HepG2 (cell line): Measurements from ENCODE around the gene SEBOX. TPM values are rescaled to one million over a fixed set of nuclear protein-coding genes. Genes with fewer than 3 reads are reported as not detected.

Experiments used
- ATAD3A ChIP-seq: sonication (generic); formaldehyde crosslinking; IDR thresholded peaks from 2 replicates; pipeline ENCODE4 v1.4.0; 2020; ENCODE audit warnings: missing genetic modification reagents
- CEBPB ChIP-seq: IDR thresholded peaks from 2 replicates; pipeline ENCODE4 v1.6.1; 2011; ENCODE audit warnings: low read depth, low read length, improper control_type of control experiment, borderline replicate concordance
- DNMT1 ChIP-seq: sonication (generic); formaldehyde crosslinking; IDR thresholded peaks from 2 replicates; pipeline ENCODE4 v1.5.1; 2020; ENCODE audit warnings: mild to moderate bottlenecking, missing genetic modification reagents
- KLF12 ChIP-seq: sonication (generic); formaldehyde crosslinking; IDR thresholded peaks from 2 replicates; pipeline ENCODE4 v1.4.0; 2020; ENCODE audit warnings: missing genetic modification reagents, borderline replicate concordance
- MTA1 ChIP-seq: sonication (generic); formaldehyde crosslinking; IDR thresholded peaks from 2 replicates; pipeline ENCODE4 v1.4.0; 2020; ENCODE audit warnings: missing genetic modification reagents, mild to moderate bottlenecking, borderline replicate concordance
- MXI1 ChIP-seq: IDR thresholded peaks from 3 replicates; pipeline ENCODE4 v1.6.1; 2012; ENCODE audit warnings: low read depth, low read length, inconsistent platforms, borderline replicate concordance
- NONO ChIP-seq, 2 experiments: fragments of 450-650 bp in 1 of 2; sonication (generic) in 1 of 2; formaldehyde crosslinking in 1 of 2; IDR thresholded peaks in 1 of 2; conservative IDR thresholded peaks in 1 of 2; 2 replicates each; pipeline versions ENCODE4 v1.6.1 to v1.8.0; 2017 to 2022; ENCODE audit warnings: mild to moderate bottlenecking in 1 of 2, missing genetic modification reagents in 1 of 2, moderate library complexity in 1 of 2
- SP4 ChIP-seq: sonication (generic); formaldehyde crosslinking; IDR thresholded peaks from 2 replicates; pipeline ENCODE4 v1.8.1; 2023; ENCODE audit warnings: mild to moderate bottlenecking, missing genetic modification reagents
- SYNCRIP ChIP-seq: fragments of 200-400 bp; formaldehyde crosslinking; IDR thresholded peaks from 2 replicates; pipeline ENCODE4 v1.6.1; 2018; ENCODE audit warnings: mild to moderate bottlenecking, low read depth, low read length; ENCODE audit not compliant: insufficient read depth
- ZFP36L2 ChIP-seq: sonication (generic); formaldehyde crosslinking; IDR thresholded peaks from 2 replicates; pipeline ENCODE4 v1.4.0; 2020; ENCODE audit warnings: missing genetic modification reagents
- ZFP62 ChIP-seq: sonication (generic); formaldehyde crosslinking; IDR thresholded peaks from 2 replicates; pipeline ENCODE4 v1.4.0; 2020; ENCODE audit warnings: missing genetic modification reagents
- ZNF484 ChIP-seq: sonication (generic); formaldehyde crosslinking; IDR thresholded peaks from 2 replicates; pipeline ENCODE4 v1.5.1; 2020; ENCODE audit warnings: mild to moderate bottlenecking, low read depth, missing genetic modification reagents, borderline replicate concordance
- ZNF589 ChIP-seq: sonication (generic); formaldehyde crosslinking; conservative IDR thresholded peaks from 2 replicates; pipeline ENCODE4 v1.8.0; 2022; ENCODE audit warnings: mild to moderate bottlenecking, moderate library complexity, missing genetic modification reagents
- ZNF652 ChIP-seq: IDR thresholded peaks from 2 replicates; pipeline ENCODE4 v1.6.1; 2016; ENCODE audit warnings: low read depth, borderline replicate concordance
- ZNF720 ChIP-seq: sonication (generic); formaldehyde crosslinking; IDR thresholded peaks from 2 replicates; pipeline ENCODE4 v1.4.0; 2020; ENCODE audit warnings: missing genetic modification reagents
- ZNF75D ChIP-seq: sonication (generic); formaldehyde crosslinking; IDR thresholded peaks from 2 replicates; pipeline ENCODE4 v1.8.1; 2023; ENCODE audit warnings: missing genetic modification reagents, mild to moderate bottlenecking, borderline replicate concordance
- ZSCAN31 ChIP-seq: sonication (generic); formaldehyde crosslinking; IDR thresholded peaks from 2 replicates; pipeline ENCODE4 v1.5.0; 2020; ENCODE audit warnings: low read depth, mild to moderate bottlenecking, missing genetic modification reagents
- polyA plus RNA-seq, 8 experiments: library from polyadenylated mRNA; depleted of rRNA in 3 of 8; stranded (reverse) in 7 of 8; unstranded in 1 of 8; fragments of >200 nt; fragmentation: Illumina TruSeq in 4 of 8; extraction: Trizol in 4 of 8; gene quantifications; 2 replicates each; pipeline versions ENCODE4 v1.2.1 to v1.2.3, GENCODE V29; 2011 to 2016; ENCODE audit warnings: low read depth in 4 of 8, missing spikeins in 1 of 8, mixed read lengths in 1 of 8; ENCODE audit not compliant: insufficient read depth in 1 of 8
- total RNA-seq, 5 experiments: library from RNA; depleted of rRNA; stranded (reverse); fragments of >200 nt; fragmentation: Illumina TruSeq; extraction: Trizol; gene quantifications; 2 replicates each; pipeline ENCODE4 v1.2.3, GENCODE V29; 2016; ENCODE audit warnings: low read depth in 1 of 5
- TF ChIP-seq, protein P1 (sequence below): sonication (generic); formaldehyde crosslinking; IDR thresholded peaks from 2 replicates; pipeline ENCODE4 v1.4.0; 2020; ENCODE audit warnings: missing genetic modification reagents
- TF ChIP-seq, protein P2 (sequence below): sonication (generic); formaldehyde crosslinking; IDR thresholded peaks from 2 replicates; pipeline ENCODE4 v1.8.0; 2022; ENCODE audit warnings: mild to moderate bottlenecking, missing genetic modification reagents
- TF ChIP-seq, protein P3 (sequence below): sonication (generic); formaldehyde crosslinking; IDR thresholded peaks from 2 replicates; pipeline ENCODE4 v1.5.0; 2020; ENCODE audit warnings: mild to moderate bottlenecking, missing genetic modification reagents
- TF ChIP-seq, protein P4 (sequence below): IDR thresholded peaks from 2 replicates; pipeline ENCODE4 v1.6.1; 2012; ENCODE audit warnings: inconsistent platforms
- TF ChIP-seq, protein P5 (sequence below): sonication (generic); formaldehyde crosslinking; IDR thresholded peaks from 2 replicates; pipeline ENCODE4 v1.5.0; 2020; ENCODE audit warnings: missing genetic modification reagents

SEBOX gene
- total and polyA plus RNA-seq, 2 of the 13 experiments (the other 11 are each of a cell fraction or from before 2014, with no cell fraction given) = not detected

DNA sequence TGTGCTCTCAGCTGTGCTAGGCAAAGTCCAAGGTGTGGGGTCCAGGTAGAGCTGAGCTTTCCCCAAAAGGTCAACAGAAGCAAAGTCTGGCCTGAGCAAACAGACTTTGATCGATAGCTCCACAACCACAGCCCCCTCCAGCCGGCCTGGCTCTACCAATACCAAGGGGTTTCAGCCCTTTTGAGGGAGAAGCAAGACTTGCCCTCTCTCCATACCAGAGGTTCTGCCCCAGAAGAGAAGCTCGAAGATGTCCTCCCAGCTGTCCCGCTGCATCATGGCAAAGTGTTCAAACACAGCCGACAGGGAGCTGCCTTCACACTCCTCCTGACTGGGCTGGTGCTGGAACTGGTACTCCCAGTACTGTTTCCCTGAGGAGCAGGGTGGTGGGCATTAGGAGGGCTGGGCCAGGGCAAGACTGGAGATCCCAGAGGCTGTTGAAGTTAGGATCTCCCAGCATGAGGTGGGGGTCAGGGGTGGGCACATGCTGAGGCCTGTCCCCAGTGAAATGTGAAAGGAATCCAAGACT lies 3.4 kb upstream of the SEBOX start (continued):
- TF ChIP-seq, protein P1, sequence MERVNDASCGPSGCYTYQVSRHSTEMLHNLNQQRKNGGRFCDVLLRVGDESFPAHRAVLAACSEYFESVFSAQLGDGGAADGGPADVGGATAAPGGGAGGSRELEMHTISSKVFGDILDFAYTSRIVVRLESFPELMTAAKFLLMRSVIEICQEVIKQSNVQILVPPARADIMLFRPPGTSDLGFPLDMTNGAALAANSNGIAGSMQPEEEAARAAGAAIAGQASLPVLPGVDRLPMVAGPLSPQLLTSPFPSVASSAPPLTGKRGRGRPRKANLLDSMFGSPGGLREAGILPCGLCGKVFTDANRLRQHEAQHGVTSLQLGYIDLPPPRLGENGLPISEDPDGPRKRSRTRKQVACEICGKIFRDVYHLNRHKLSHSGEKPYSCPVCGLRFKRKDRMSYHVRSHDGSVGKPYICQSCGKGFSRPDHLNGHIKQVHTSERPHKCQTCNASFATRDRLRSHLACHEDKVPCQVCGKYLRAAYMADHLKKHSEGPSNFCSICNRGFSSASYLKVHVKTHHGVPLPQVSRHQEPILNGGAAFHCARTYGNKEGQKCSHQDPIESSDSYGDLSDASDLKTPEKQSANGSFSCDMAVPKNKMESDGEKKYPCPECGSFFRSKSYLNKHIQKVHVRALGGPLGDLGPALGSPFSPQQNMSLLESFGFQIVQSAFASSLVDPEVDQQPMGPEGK (CRISPR knock-in tag) = peak; percentile 96
- no peak for TF ChIP-seq ZNF589 (CRISPR knock-in tag)
- TF ChIP-seq MXI1 = no peak
- peak; percentile 94 for TF ChIP-seq MTA1 (CRISPR knock-in tag)
- no peak for TF ChIP-seq ZNF75D (CRISPR knock-in tag)
- no peak for TF ChIP-seq ZNF484 (CRISPR knock-in tag)
- no peak for TF ChIP-seq CEBPB
- no peak for TF ChIP-seq ZFP62 (CRISPR knock-in tag)
- no peak for TF ChIP-seq ZNF720 (CRISPR knock-in tag)
- no peak for TF ChIP-seq SYNCRIP
- no peak for TF ChIP-seq NONO (IDR thresholded peaks at IDR 0.05)
- peak; percentile 91 for TF ChIP-seq NONO (CRISPR knock-in tag; conservative IDR thresholded peaks at IDR 0.05)
- TF ChIP-seq ZSCAN31 (CRISPR knock-in tag) = no peak
- TF ChIP-seq, protein P2, sequence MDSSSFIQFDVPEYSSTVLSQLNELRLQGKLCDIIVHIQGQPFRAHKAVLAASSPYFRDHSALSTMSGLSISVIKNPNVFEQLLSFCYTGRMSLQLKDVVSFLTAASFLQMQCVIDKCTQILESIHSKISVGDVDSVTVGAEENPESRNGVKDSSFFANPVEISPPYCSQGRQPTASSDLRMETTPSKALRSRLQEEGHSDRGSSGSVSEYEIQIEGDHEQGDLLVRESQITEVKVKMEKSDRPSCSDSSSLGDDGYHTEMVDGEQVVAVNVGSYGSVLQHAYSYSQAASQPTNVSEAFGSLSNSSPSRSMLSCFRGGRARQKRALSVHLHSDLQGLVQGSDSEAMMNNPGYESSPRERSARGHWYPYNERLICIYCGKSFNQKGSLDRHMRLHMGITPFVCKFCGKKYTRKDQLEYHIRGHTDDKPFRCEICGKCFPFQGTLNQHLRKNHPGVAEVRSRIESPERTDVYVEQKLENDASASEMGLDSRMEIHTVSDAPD (CRISPR knock-in tag) = peak; percentile 97
- TF ChIP-seq, protein P3, sequence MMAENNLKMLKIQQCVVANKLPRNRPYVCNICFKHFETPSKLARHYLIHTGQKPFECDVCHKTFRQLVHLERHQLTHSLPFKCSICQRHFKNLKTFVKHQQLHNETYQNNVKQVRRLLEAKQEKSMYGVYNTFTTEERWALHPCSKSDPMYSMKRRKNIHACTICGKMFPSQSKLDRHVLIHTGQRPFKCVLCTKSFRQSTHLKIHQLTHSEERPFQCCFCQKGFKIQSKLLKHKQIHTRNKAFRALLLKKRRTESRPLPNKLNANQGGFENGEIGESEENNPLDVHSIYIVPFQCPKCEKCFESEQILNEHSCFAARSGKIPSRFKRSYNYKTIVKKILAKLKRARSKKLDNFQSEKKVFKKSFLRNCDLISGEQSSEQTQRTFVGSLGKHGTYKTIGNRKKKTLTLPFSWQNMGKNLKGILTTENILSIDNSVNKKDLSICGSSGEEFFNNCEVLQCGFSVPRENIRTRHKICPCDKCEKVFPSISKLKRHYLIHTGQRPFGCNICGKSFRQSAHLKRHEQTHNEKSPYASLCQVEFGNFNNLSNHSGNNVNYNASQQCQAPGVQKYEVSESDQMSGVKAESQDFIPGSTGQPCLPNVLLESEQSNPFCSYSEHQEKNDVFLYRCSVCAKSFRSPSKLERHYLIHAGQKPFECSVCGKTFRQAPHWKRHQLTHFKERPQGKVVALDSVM (CRISPR knock-in tag) = no peak
- TF ChIP-seq, protein P4, sequence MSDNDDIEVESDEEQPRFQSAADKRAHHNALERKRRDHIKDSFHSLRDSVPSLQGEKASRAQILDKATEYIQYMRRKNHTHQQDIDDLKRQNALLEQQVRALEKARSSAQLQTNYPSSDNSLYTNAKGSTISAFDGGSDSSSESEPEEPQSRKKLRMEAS = peak; percentile 65
- TF ChIP-seq, protein P5, sequence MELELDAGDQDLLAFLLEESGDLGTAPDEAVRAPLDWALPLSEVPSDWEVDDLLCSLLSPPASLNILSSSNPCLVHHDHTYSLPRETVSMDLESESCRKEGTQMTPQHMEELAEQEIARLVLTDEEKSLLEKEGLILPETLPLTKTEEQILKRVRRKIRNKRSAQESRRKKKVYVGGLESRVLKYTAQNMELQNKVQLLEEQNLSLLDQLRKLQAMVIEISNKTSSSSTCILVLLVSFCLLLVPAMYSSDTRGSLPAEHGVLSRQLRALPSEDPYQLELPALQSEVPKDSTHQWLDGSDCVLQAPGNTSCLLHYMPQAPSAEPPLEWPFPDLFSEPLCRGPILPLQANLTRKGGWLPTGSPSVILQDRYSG (CRISPR knock-in tag) = no peak
- TF ChIP-seq SP4 (CRISPR knock-in tag) = peak; percentile 84
- no peak for TF ChIP-seq ATAD3A
- TF ChIP-seq KLF12 (CRISPR knock-in tag) = peak; percentile 91
- TF ChIP-seq DNMT1 = no peak
- TF ChIP-seq ZNF652 (CRISPR knock-in tag) = no peak
- no peak for TF ChIP-seq ZFP36L2 (CRISPR knock-in tag)
